GF-D8 (cell line): ENCODE data around the gene ZNF319.

Experiments used
- DNase-seq: peaks from one replicate; lab custom pipeline; 2025; lab: John Stamatoyannopoulos, UW

The ZNF319 gene

DNA sequence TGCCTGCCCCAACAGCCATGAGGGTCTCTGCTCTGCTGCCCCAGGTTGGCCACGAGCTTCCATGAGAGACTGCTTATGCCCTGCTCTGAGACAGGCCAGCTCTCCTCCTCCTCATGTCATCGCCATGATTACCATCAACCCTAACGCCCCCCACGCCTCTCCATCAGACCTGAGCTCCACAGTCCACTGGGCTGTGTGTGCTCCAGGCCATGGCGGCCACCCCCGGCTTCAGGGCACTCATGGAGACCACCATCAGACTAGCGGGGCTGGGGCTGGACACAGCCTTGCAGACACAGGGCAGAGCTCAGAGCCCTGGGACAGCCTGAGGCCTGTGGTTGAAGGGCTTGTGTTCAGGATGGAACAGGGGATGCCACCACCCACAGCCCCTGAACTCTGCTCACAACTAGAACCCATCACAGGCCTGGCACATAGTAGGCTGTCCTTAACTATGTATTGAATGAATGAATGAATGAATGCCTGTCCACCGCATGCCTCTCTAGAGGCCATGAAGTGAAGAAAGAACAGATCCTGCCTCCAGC, 44.1 kb downstream of the ZNF319 start:
- no peak for DNase-seq

GRCh38 chr16:57955572-57956188, 44.8 kb downstream of the ZNF319 start:
- no peak for DNase-seq

GRCh38 chr16:57953857-57954256, 46.6 kb downstream of the ZNF319 start:
- no peak for DNase-seq

DNA sequence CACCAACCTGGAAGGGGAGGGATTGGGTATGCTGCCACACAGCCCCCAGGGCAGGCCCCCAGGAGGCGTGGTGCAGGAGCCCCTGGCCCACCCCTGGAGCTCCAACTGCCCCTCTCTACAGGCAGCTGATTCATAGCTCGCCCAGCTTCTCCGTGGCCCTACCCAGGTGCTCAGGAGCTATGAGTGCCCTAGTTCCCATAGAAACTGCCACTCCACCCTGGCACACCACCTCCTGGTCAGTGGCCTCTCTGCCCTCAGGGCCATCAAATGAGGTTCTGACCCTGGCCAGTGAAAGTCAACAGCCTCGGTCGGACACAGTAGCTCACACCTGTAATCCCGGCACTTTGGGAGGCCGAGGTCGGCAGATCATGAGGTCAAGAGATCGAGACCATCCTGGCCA, 47.6 kb downstream of the ZNF319 start:
- no peak for DNase-seq

DNA sequence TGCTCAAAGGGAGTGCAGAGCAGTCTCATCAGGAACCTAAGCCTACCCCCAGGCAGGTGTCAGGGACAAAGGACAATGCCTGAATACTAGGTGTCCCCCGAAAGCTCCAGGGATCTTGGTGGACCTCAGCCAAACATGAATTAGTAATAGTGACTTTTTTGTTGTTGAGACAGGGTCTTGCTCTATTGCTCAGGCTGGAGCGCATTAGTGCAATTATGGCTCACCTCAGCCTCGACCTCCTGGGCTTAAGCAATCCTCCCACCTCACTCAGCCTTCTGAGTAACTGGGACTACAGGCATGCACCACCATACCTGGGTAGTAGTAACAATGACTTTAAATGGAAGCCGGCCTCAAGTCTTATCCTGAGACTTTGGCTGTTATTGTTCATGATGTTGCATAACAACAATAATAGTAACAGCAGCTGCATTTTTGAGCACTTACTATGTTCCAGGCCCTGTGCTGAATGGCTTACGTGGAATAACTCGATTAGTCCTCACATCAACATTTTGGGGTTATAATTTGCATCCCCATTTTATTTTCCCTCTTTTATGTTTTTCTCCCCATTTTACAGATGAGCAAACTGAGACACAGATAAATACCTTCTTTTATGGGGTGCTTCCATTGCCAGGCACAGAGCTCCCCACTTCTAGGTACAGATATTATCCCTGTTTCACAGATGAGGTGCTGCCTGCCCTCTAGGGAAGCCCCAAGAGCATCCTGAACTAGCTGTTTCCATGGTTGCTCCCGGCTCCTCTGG, 49.1 kb downstream of the ZNF319 start:
- no peak for DNase-seq

GRCh38 chr16:57950382-57950781, 50.1 kb downstream of the ZNF319 start:
- DNase-seq: no peak

- no peak for DNase-seq
Observed at GRCh38 chr16:57949595-57950238, 50.8 kb downstream of the ZNF319 start.

- DNase-seq: no peak
Observed at GRCh38 chr16:57949013-57949412, 51.5 kb downstream of the ZNF319 start.

GRCh38 chr16:57948027-57948426, 52.4 kb downstream of the ZNF319 start:
- DNase-seq: no peak

- no peak for DNase-seq
Observed at GRCh38 chr16:57947261-57947660, 53.2 kb downstream of the ZNF319 start.

- no peak for DNase-seq
Observed at GRCh38 chr16:57946181-57946801, 54.2 kb downstream of the ZNF319 start.

GRCh38 chr16:57945740-57946138, 54.7 kb downstream of the ZNF319 start:
- DNase-seq: no peak

DNA sequence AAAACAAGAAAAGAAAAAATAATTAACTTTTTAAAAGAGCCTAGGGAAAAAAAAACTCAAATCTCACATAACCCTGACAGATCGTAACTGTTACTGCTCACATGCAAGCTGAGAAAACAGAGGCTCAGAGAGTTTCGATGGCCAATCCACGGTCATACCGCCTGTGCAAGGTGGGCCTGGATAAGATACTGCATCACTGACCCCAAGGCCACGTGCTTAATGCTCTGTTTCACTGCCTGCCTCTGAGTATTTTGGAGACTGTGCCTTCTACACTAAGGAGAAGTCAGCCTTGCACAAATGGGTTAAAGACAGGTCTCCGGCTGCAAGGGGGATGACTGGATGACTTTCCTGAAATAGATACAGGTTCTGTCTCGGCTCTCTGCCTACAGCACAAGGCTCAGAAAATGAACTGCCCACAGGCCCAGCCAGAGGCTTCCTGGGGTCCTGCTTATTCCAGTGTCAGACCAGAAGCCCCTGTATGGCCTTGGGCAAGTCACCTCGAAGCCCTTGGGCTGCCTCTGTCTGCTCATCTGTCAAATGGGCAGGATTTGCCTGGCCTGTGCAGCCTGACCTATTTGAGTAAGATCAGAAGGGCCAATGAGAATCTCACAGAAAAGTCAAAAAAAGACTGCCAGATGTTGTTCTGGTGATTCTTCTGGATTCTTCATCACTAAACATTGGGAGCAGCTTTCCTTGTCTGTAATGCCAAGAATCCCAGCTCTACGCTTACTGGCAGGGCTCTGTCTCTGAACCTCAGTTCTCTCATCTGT, 55.3 kb downstream of the ZNF319 start:
- no peak for DNase-seq
